ENCODE results near the gene FBXW11. TPM values are rescaled to one million over a fixed set of nuclear protein-coding genes. Genes with fewer than 3 reads are reported as not detected.

The FBXW11 gene
- total and polyA plus RNA-seq, 2 of the 8 experiments (the other 6 are each of a cell fraction or from before 2014, with no cell fraction given), result 45.0 to 75.6 TPM

DNA sequence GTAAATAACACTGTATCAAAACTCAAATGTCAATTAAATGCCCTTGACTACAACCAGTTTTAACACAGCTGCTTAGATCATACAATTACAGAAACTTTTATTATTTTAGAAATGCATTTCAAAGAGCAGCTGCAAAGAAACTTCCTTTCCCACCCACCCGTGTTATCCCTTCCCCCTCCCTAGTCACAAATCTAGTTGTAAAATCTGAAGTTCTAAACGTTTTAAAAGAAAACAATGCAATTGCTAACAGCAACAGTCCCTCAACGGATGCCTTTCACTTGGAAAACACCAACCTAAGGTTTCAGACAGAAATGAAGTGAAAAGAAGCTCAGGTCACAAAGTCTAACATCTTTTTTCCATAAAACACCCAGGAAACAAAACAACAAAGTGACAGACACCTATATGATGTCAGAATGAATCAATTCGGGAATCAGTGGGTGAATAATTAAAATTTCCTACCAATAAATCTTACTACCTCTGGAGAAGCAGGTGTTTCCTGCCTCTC is 100.3 kb downstream of the FBXW11 start:
- H3K36me3 ChIP-seq (ENCODE audit: control insufficient read depth in 2 of 4, insufficient read depth in 4 of 4, low read length in 3 of 4), result peaks cover 0 to 11% (median 3%) of the 10 kb centered on the region in 4 experiments; a peak in 6 of 8 replicates
- no peak overlapping the region for H3K4me3 ChIP-seq (ENCODE audit: extremely low read depth in 1 of 4, insufficient read depth in 2 of 4, low read depth in 3 of 4, low read length in 4 of 4)
- H3K27me3 ChIP-seq (replicated peaks in 1 of 4; ENCODE audit: control insufficient read depth in 3 of 4, extremely low read depth in 1 of 4, insufficient read depth in 3 of 4, low read length in 3 of 4), result no peaks in the 10 kb centered on the region
- H3K9me3 ChIP-seq (ENCODE audit: insufficient read depth in 2 of 2, low read depth in 1 of 2, low read length in 1 of 2), result no peaks in the 10 kb centered on the region
- no peak overlapping the region for H3K14ac ChIP-seq (ENCODE audit: insufficient read length)
- H3K27ac ChIP-seq (ENCODE audit: low read depth, low read length), result no peak overlapping the region
- H2BK20ac ChIP-seq (ENCODE audit: low read length), result no peak overlapping the region
- DNase-seq (ENCODE audit: low read depth in 1 of 2, low spot score in 2 of 2) (no peak), FAIRE-seq (peak; percentile 13)
- H2AFZ ChIP-seq (ENCODE audit: low read length), result no peak overlapping the region
- H2AK5ac ChIP-seq (ENCODE audit: low read depth, low read length), result no peak overlapping the region
- no peak overlapping the region for H4K8ac ChIP-seq (ENCODE audit: extremely low read depth, insufficient read depth, low read length)
- H3K4me2 ChIP-seq (ENCODE audit: insufficient read depth in 1 of 2, low read depth in 2 of 2, low read length in 2 of 2), result no peak overlapping the region
- H3K79me2 ChIP-seq (ENCODE audit: control insufficient read depth in 1 of 2, insufficient read depth in 2 of 2, low read length in 2 of 2), result peaks cover 3 to 89% of the 10 kb centered on the region in 2 experiments; a peak in 3 of 4 replicates
- ChIA-PET POLR2A (ENCODE audit: partially characterized antibody) (interaction anchor here (1.3 to 1.7 kb wide), 2 partner anchors 100 to 102 kb away, joined by 4 read pairs; partner anchors contain the start of gene FBXW11), CTCF (ENCODE audit: partially characterized antibody) (interaction anchor here (0.8 to 4.8 kb wide), 12 partner anchors 9 to 487 kb away, joined by 3 to 27 read pairs (median 5); partner anchors contain the start of genes FBXW11 and FGF18)
- H4K91ac ChIP-seq (replicated peaks; ENCODE audit: insufficient read length, low read length), result no peak overlapping the region
- no peak overlapping the region for H3K18ac ChIP-seq (ENCODE audit: extremely low read depth, low read length)
- H3K23ac ChIP-seq (ENCODE audit: insufficient read length), result no peak overlapping the region
- H3K9ac ChIP-seq (replicated peaks in 1 of 4; ENCODE audit: extremely low read depth in 1 of 4, low read depth in 3 of 4, low read length in 3 of 4), result no peak overlapping the region
- no peak overlapping the region for H2BK5ac ChIP-seq (ENCODE audit: low read depth, low read length)
- no peaks in the 10 kb centered on the region for H3K23me2 ChIP-seq (ENCODE audit: low read depth, low read length)
- H4K20me1 ChIP-seq (replicated peaks in 1 of 2; ENCODE audit: control insufficient read depth in 1 of 2, insufficient read depth in 2 of 2, low read length in 2 of 2), result peaks cover 8 to 12% of the 10 kb centered on the region in 2 experiments
- H3K4me1 ChIP-seq (replicated peaks in 1 of 4; ENCODE audit: control insufficient read depth in 3 of 4, insufficient read depth in 4 of 4, low read length in 3 of 4), result peaks cover 0 to 3% (median 0%) of the 10 kb centered on the region in 4 experiments; a peak in 2 of 7 replicates
- H2BK120ac ChIP-seq (replicated peaks; ENCODE audit: low read depth, low read length), result no peak overlapping the region
- H2BK12ac ChIP-seq (ENCODE audit: low read depth, low read length), result no peak overlapping the region
- H4K5ac ChIP-seq (ENCODE audit: insufficient read length, low read depth, low read length), result no peak overlapping the region
- 42% methylated on average over 4 of the region's 4 CpGs; no CpG with 5 or more reads in 1 of the 2 experiments for whole genome bisulfite sequencing, 2 experiments (ENCODE audit: extremely low coverage in 1 of 2, insufficient coverage in 1 of 2, insufficient read length in 1 of 2, insufficient replicate concordance in 2 of 2, low coverage in 1 of 2, low lambda C conversion rate in 2 of 2, missing lambda C conversion rate in 1 of 2)
- no peaks in the 10 kb centered on the region; the same call in 1 of the 2 replicates for H3K79me1 ChIP-seq (ENCODE audit: low read depth, low read length)
- H2BK15ac ChIP-seq (ENCODE audit: low read length), result no peak overlapping the region
- H3K56ac ChIP-seq (replicated peaks; ENCODE audit: insufficient read length, low read depth, low read length), result no peak overlapping the region
- no peak overlapping the region for H3K4ac ChIP-seq (replicated peaks; ENCODE audit: insufficient read length, low read depth, low read length)
- TF ChIP-seq SP2 (IDR thresholded peaks at IDR 0.05; ENCODE audit: low read length) (no peak), PHF8 (conservative IDR thresholded peaks at IDR 0.05; ENCODE audit: low read depth, low read length) (no peak), HDAC2 (IDR thresholded peaks at IDR 0.05; ENCODE audit: borderline replicate concordance in 1 of 2, low read depth in 2 of 2, low read length in 2 of 2) (no peak), TEAD4 (IDR thresholded peaks at IDR 0.05; ENCODE audit: low read depth, low read length) (no peak)

Data from H1 (cell line).